Hepatocyte (in vitro differentiated cells): ENCODE measurements around the gene UBN1.

ENCODE experiments used
- EZH2 ChIP-seq: fragments of 200-600 bp; sonication (generic); IDR thresholded peaks from 2 replicates; pipeline ENCODE4 v1.6.1; 2016; ENCODE audit warnings: antibody characterized with exemption, mild to moderate bottlenecking, borderline replicate concordance
- TF ChIP-seq, protein P1 (sequence below): fragments of 200-600 bp; sonication (generic); IDR thresholded peaks from 2 replicates; pipeline ENCODE4 v1.5.1; 2016; ENCODE audit warnings: antibody characterized with exemption, mild to moderate bottlenecking; ENCODE audit not compliant: poor library complexity

DNA sequence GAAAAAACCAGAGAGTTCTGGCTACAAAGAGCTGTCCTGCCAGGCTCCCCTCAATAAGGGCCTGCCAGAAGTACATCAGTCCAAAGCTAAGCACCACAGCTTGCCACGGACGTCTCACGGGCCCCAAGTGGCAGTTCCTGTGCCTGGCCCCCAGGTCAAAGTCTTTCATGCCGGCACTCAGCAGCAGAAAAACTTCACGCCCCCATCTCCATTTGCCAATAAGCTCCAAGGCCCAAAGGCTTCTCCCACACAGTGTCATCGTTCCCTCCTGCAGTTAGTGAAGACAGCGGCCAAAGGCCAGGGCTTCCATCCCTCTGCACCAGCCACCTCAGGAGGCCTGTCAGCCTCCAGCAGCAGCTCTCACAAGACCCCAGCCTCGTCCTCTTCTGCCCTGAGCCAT lies 27.4 kb downstream of the UBN1 start:
- TF ChIP-seq, protein P1, sequence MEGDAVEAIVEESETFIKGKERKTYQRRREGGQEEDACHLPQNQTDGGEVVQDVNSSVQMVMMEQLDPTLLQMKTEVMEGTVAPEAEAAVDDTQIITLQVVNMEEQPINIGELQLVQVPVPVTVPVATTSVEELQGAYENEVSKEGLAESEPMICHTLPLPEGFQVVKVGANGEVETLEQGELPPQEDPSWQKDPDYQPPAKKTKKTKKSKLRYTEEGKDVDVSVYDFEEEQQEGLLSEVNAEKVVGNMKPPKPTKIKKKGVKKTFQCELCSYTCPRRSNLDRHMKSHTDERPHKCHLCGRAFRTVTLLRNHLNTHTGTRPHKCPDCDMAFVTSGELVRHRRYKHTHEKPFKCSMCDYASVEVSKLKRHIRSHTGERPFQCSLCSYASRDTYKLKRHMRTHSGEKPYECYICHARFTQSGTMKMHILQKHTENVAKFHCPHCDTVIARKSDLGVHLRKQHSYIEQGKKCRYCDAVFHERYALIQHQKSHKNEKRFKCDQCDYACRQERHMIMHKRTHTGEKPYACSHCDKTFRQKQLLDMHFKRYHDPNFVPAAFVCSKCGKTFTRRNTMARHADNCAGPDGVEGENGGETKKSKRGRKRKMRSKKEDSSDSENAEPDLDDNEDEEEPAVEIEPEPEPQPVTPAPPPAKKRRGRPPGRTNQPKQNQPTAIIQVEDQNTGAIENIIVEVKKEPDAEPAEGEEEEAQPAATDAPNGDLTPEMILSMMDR, result no peak
- no peak for TF ChIP-seq EZH2
